Endothelial cell of umbilical vein (primary cell): ENCODE data around the gene ZMIZ1. TPM values are rescaled to one million over a fixed set of nuclear protein-coding genes. Genes with fewer than 3 reads are reported as not detected.

Experiments
- BruUV-seq: library from RNA; stranded (reverse); fragments of 400-500 nt; replicated peaks from 2 replicates; lab custom pipeline; 2021; lab: Mats Ljungman, UMichigan
- CTCF ChIA-PET: fragments of 300-600, 350-600 bp; sonication (Branson Sonifier 250); formaldehyde crosslinking; loops from one replicate; lab custom pipeline; 2021; ENCODE audit warnings: antibody characterized with exemption, inconsistent platforms; lab: Charles Lee
- POLR2A ChIA-PET: fragments of 300-600, 350-600 bp; sonication (Branson Sonifier 250); formaldehyde crosslinking; loops from one replicate; lab custom pipeline; 2021; ENCODE audit warnings: antibody characterized with exemption, inconsistent platforms; lab: Charles Lee
- DNase-seq: peaks from one replicate; pipeline ENCODE4 v3.0.0-alpha.2; 2011; ENCODE audit warnings: low read depth, low spot score
- FAIRE-seq: peaks from 2 replicates; lab custom pipeline; 2011; peaks lifted over from hg19 to GRCh38; lab: Jason Lieb, UNC
- H2AFZ ChIP-seq: 2 replicates; pipeline ENCODE4 v1.6.0; 2012; ENCODE audit warnings: low read depth, low read length, control low read depth, inconsistent platforms
- H3K27ac ChIP-seq: 2 replicates; pipeline ENCODE4 v1.5.1; 2011; ENCODE audit warnings: low read depth, mild to moderate bottlenecking, control low read depth, low read length, moderate library complexity; ENCODE audit not compliant: insufficient read depth
- H3K27me3 ChIP-seq, 2 experiments: 2 replicates each; pipeline versions ENCODE4 v1.6.0 to v1.6.1; 2011; ENCODE audit warnings: low read length in 2 of 2, mixed read lengths in 1 of 2; ENCODE audit not compliant: control insufficient read depth in 2 of 2, insufficient read depth in 2 of 2
- H3K36me3 ChIP-seq, 2 experiments: 2 replicates in 1 of 2; 3 replicates in 1 of 2; pipeline ENCODE4 v1.5.1; 2011; ENCODE audit warnings: low read length in 2 of 2, mild to moderate bottlenecking in 1 of 2, moderate library complexity in 1 of 2; ENCODE audit not compliant: control insufficient read depth in 2 of 2, insufficient read depth in 2 of 2; ENCODE audit errors: extremely low read depth in 1 of 2
- H3K4me1 ChIP-seq: 3 replicates; pipeline ENCODE4 v1.5.1; 2011; ENCODE audit warnings: mild to moderate bottlenecking, low read length; ENCODE audit not compliant: control insufficient read depth, insufficient read depth; ENCODE audit errors: extremely low read depth
- H3K4me2 ChIP-seq: 2 replicates; pipeline ENCODE4 v1.6.1; 2011; ENCODE audit warnings: low read length, control low read depth, mixed read lengths; ENCODE audit not compliant: insufficient read depth
- H3K4me3 ChIP-seq, 3 experiments: fragments of 200-600 bp in 1 of 3; sonication (generic), shearing (Covaris generic) in 1 of 3; replicated peaks in 1 of 3; 2 replicates each; pipeline ENCODE4 v1.5.1; 2011 to 2016; ENCODE audit warnings: control low read depth in 3 of 3, low read length in 3 of 3, mild to moderate bottlenecking in 2 of 3, inconsistent platforms in 1 of 3, low read depth in 1 of 3, moderate library complexity in 1 of 3; ENCODE audit not compliant: insufficient read depth in 1 of 3
- H3K79me2 ChIP-seq: 2 replicates; pipeline ENCODE4 v1.6.0; 2012; ENCODE audit warnings: low read length, inconsistent platforms; ENCODE audit not compliant: control insufficient read depth, insufficient read depth
- H3K9ac ChIP-seq: replicated peaks from 2 replicates; pipeline ENCODE3; 2011; ENCODE audit warnings: low read length, control low read depth; ENCODE audit not compliant: insufficient read depth; ENCODE audit errors: extremely low read depth
- H3K9me1 ChIP-seq: replicated peaks from 3 replicates; pipeline ENCODE4 v1.6.0; 2011; ENCODE audit warnings: mild to moderate bottlenecking, low read length; ENCODE audit not compliant: control insufficient read depth, insufficient read depth; ENCODE audit errors: extremely low read depth
- H3K9me3 ChIP-seq: replicated peaks from 2 replicates; pipeline ENCODE4 v1.5.1; 2012; ENCODE audit warnings: low read length, inconsistent platforms; ENCODE audit not compliant: control insufficient read depth, insufficient read depth
- H4K20me1 ChIP-seq: replicated peaks from 2 replicates; pipeline ENCODE3; 2011; ENCODE audit warnings: mild to moderate bottlenecking, low read length; ENCODE audit not compliant: control insufficient read depth, insufficient read depth; ENCODE audit errors: extremely low read depth
- EZH2 ChIP-seq: IDR thresholded peaks from 2 replicates; pipeline ENCODE4 v1.6.1; 2012; ENCODE audit warnings: borderline replicate concordance, low read depth, mild to moderate bottlenecking, moderate library complexity, low read length, inconsistent platforms; ENCODE audit not compliant: severe bottlenecking
- FOS ChIP-seq: IDR thresholded peaks from 2 replicates; pipeline ENCODE4 v1.6.1; 2011; ENCODE audit warnings: mild to moderate bottlenecking, low read length, moderate library complexity, borderline replicate concordance; ENCODE audit not compliant: insufficient read depth
- GATA2 ChIP-seq: IDR thresholded peaks from 2 replicates; pipeline ENCODE4 v1.7.0; 2011; ENCODE audit warnings: low read depth, mild to moderate bottlenecking, moderate library complexity, mixed read lengths, low read length; ENCODE audit not compliant: insufficient read length, insufficient read depth
- JUN ChIP-seq: IDR thresholded peaks from 2 replicates; pipeline ENCODE4 v1.6.1; 2011; ENCODE audit warnings: borderline replicate concordance, low read depth; ENCODE audit not compliant: insufficient read length, insufficient read depth
- MYC ChIP-seq: IDR thresholded peaks from one replicate; pipeline ENCODE4 v1.6.1; 2011; ENCODE audit warnings: mild to moderate bottlenecking, low read depth, low read length
- POLR2A ChIP-seq: IDR thresholded peaks from 2 replicates; pipeline ENCODE4 v1.6.1; 2012; ENCODE audit warnings: low read depth, mild to moderate bottlenecking, control low read depth, low read length
- POLR2AphosphoS5 ChIP-seq: IDR thresholded peaks from 2 replicates; pipeline ENCODE4 v1.6.1; 2012; ENCODE audit warnings: low read depth, mild to moderate bottlenecking, control low read depth, low read length, moderate library complexity; ENCODE audit not compliant: insufficient read depth
- dilution Hi-C: fragments of 300-500 bp; cut with MboI; formaldehyde crosslinking; loops from one replicate; pipeline ENCODE4 v1.15.0; 2019; ENCODE audit warnings: low sequenced_read_pairs; ENCODE audit not compliant: extremely low pct_ligation_motif_present
- intact Hi-C: fragments of 100-400 bp; cut with micrococcal nuclease; formaldehyde crosslinking; loops from one replicate; pipeline ENCODE4 v1.10.0; 2022
- polyA plus RNA-seq, 4 experiments: library from polyadenylated mRNA; depleted of rRNA in 3 of 4; stranded (reverse) in 3 of 4; unstranded in 1 of 4; fragments of >200 nt; gene quantifications; 2 replicates each; pipeline versions ENCODE4 v1.2.1 to v1.2.3, GENCODE V29; 2011 to 2012; ENCODE audit warnings: missing spikeins in 1 of 4
- total RNA-seq: library from RNA; stranded (reverse); gene quantifications from 2 replicates; pipeline ENCODE4 v1.2.3, GENCODE V29; 2021
- TF ChIP-seq, protein P1 (sequence below), 2 donors: IDR thresholded peaks; 1 replicate in 1 of 2; 2 replicates in 1 of 2; pipeline ENCODE4 v1.5.1; 2011; ENCODE audit warnings: low read length in 2 of 2, mild to moderate bottlenecking in 2 of 2, moderate library complexity in 2 of 2, control low read depth in 1 of 2, inconsistent platforms in 1 of 2, low read depth in 1 of 2; ENCODE audit not compliant: insufficient read depth in 1 of 2; ENCODE audit errors: extremely low read depth in 1 of 2
- TF ChIP-seq, protein P2 (sequence below): IDR thresholded peaks from 2 replicates; pipeline ENCODE4 v1.6.1; 2011; ENCODE audit not compliant: insufficient read depth, insufficient read length

Gene ZMIZ1
- total and polyA plus RNA-seq, 2 donors (not counting 3 experiments of a cell fraction or from before 2014, with no cell fraction given): 12.5 to 46.7 TPM

DNA sequence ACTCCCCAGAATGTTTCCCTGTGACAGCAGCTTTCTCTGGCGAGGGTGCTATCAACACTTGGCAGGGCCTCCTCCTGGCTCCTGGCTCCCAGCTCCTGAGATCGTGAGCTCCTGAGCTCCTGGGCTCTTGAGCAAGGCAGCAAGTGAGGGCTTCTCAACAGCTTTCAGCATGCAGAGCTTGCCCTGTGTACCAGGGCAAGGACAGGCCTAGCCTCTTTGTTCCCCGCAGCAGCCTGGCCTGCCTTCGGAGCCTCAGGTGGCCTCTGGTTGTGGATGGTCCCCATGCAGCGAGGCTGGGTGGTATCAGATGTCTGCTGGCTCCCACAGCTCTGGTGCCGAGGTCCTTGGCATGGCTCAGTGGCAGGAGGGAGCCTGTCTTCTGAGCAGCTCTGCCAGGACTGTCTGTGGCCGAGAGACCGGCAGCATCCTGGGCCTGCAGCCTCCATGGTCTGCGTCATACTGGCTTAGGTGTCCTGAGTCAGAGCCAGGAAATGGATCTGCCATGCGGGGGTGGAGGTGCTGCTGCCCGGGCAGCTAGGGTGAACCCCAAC is 44.2 kb downstream of the ZMIZ1 start:
- H3K27me3 ChIP-seq: no peaks in the 10 kb centered on the region
- H3K9me1 ChIP-seq: no peaks in the 10 kb centered on the region
- peak; percentile 56 for FAIRE-seq
- intact Hi-C loops: no loop called here
- DNase-seq: peak; percentile 36
- ChIA-PET CTCF (interaction anchor here (1.1 to 2.7 kb wide), 2 partner anchors 15 to 83 kb away, joined by 3 to 10 read pairs; no protein-coding TSS in a partner anchor), POLR2A (no interaction called here)
- H3K9ac ChIP-seq: peak overlapping the region; percentile 18
- H2AFZ ChIP-seq: no peak overlapping the region
- H3K79me2 ChIP-seq: peaks cover 78% of the 10 kb centered on the region
- H3K9me3 ChIP-seq: no peaks in the 10 kb centered on the region
- BruUV-seq: no TSS peak
- dilution Hi-C loops: no loop called here
- TF ChIP-seq JUN (no peak), POLR2A (no peak), MYC (no peak), POLR2AphosphoS5 (no peak), FOS (no peak), EZH2 (no peak), GATA2 (no peak)
- TF ChIP-seq, protein P1, sequence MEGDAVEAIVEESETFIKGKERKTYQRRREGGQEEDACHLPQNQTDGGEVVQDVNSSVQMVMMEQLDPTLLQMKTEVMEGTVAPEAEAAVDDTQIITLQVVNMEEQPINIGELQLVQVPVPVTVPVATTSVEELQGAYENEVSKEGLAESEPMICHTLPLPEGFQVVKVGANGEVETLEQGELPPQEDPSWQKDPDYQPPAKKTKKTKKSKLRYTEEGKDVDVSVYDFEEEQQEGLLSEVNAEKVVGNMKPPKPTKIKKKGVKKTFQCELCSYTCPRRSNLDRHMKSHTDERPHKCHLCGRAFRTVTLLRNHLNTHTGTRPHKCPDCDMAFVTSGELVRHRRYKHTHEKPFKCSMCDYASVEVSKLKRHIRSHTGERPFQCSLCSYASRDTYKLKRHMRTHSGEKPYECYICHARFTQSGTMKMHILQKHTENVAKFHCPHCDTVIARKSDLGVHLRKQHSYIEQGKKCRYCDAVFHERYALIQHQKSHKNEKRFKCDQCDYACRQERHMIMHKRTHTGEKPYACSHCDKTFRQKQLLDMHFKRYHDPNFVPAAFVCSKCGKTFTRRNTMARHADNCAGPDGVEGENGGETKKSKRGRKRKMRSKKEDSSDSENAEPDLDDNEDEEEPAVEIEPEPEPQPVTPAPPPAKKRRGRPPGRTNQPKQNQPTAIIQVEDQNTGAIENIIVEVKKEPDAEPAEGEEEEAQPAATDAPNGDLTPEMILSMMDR (IDR thresholded peaks at IDR 0.05; ENCODE audit: extremely low read depth in 1 of 2, insufficient read depth in 1 of 2, low read depth in 1 of 2, low read length in 2 of 2): no peak
- TF ChIP-seq, protein P2, sequence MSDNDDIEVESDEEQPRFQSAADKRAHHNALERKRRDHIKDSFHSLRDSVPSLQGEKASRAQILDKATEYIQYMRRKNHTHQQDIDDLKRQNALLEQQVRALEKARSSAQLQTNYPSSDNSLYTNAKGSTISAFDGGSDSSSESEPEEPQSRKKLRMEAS: no peak
- no peak overlapping the region for H3K4me2 ChIP-seq
- no peak overlapping the region for H3K4me3 ChIP-seq
- no peaks in the 10 kb centered on the region for H4K20me1 ChIP-seq
- peak overlapping the region; percentile 35 for H3K27ac ChIP-seq
- H3K36me3 ChIP-seq: peaks cover 0 to 4% of the 10 kb centered on the region in 2 experiments
- peaks cover 11% of the 10 kb centered on the region for H3K4me1 ChIP-seq
